Endodermal cell (in vitro differentiated cells): Measurements from ENCODE around the gene TMEM238L. TPM values are rescaled to one million over a fixed set of nuclear protein-coding genes. Genes with fewer than 3 reads are reported as not detected.

Source experiments
- DNase-seq: peaks from one replicate; pipeline ENCODE4 v3.0.0-alpha.2; 2017
- H3K27ac ChIP-seq: 2 replicates; pipeline ENCODE4 v1.5.1; 2013; ENCODE audit warnings: mild to moderate bottlenecking, low read depth, low read length, moderate library complexity
- H3K27me3 ChIP-seq: 2 replicates; pipeline ENCODE4 v1.6.1; 2013; ENCODE audit warnings: mild to moderate bottlenecking, low read length, moderate library complexity; ENCODE audit not compliant: insufficient read depth, control insufficient read depth, poor library complexity, severe bottlenecking
- H3K36me3 ChIP-seq: 2 replicates; pipeline ENCODE4 v1.7.0; 2013; ENCODE audit warnings: mild to moderate bottlenecking, low read length, moderate library complexity; ENCODE audit not compliant: control insufficient read depth, insufficient read depth
- H3K4me1 ChIP-seq: one replicate; pipeline ENCODE4 v1.7.0; 2013; ENCODE audit warnings: low read length; ENCODE audit not compliant: control insufficient read depth, insufficient read depth
- H3K4me3 ChIP-seq: 2 replicates; pipeline ENCODE4 v1.5.1; 2013; ENCODE audit warnings: mild to moderate bottlenecking, low read length, moderate library complexity
- H3K9ac ChIP-seq: 2 replicates; pipeline ENCODE4 v1.6.1; 2013; ENCODE audit warnings: mild to moderate bottlenecking, low read length, moderate library complexity; ENCODE audit not compliant: poor library complexity, severe bottlenecking; ENCODE audit errors: extremely low read depth
- H3K9me3 ChIP-seq: 2 replicates; pipeline ENCODE4 v1.6.1; 2013; ENCODE audit warnings: mild to moderate bottlenecking, low read length, moderate library complexity; ENCODE audit not compliant: control insufficient read depth
- H3K27ac Mint-ChIP-seq: 2 replicates; pipeline ENCODE4 v1.8.0; 2020; ENCODE audit warnings: mixed read lengths
- H3K27me3 Mint-ChIP-seq: 2 replicates; pipeline ENCODE4 v1.8.0; 2021; ENCODE audit warnings: mild to moderate bottlenecking, mixed read lengths; ENCODE audit not compliant: insufficient read depth
- H3K36me3 Mint-ChIP-seq: 2 replicates; pipeline ENCODE4 v1.8.0; 2020; ENCODE audit warnings: low read depth, mixed read lengths
- H3K4me1 Mint-ChIP-seq: 2 replicates; pipeline ENCODE4 v1.8.0; 2020; ENCODE audit warnings: mixed read lengths
- H3K4me3 Mint-ChIP-seq: 2 replicates; pipeline ENCODE4 v1.8.0; 2020; ENCODE audit warnings: mild to moderate bottlenecking, moderate library complexity, mixed read lengths
- H3K9me3 Mint-ChIP-seq: 2 replicates; pipeline ENCODE4 v1.8.0; 2020; ENCODE audit warnings: mild to moderate bottlenecking, mixed read lengths
- WGBS, 2 experiments: methylation state at CpG; one replicate each; pipeline versions ENCODE4 v1.1.5 to v1.1.7; 2013; ENCODE audit warnings: missing lambda C conversion rate in 2 of 2, mixed read lengths in 1 of 2; ENCODE audit not compliant: insufficient coverage in 1 of 2, insufficient read length in 1 of 2; 5-methylcytosine and 5-hydroxymethylcytosine counted together
- total RNA-seq, 2 donors: library from RNA; stranded (reverse); fragmentation: NEBNext Ultra II Directional in 1 of 2; extraction: Animal tissue kit (Norgen Biotek cat#: 25700) in 1 of 2; gene quantifications; 2 replicates in 1 of 2; 3 replicates in 1 of 2; pipeline ENCODE4 v1.2.1, GENCODE V29; 2021
- TF ChIP-seq, protein P1 (sequence below): fragments of 200-600 bp; sonication (generic); conservative IDR thresholded peaks from 2 replicates; pipeline ENCODE4 v1.5.0; 2021; ENCODE audit warnings: antibody characterized with exemption, mild to moderate bottlenecking

The TMEM238L gene
- total RNA-seq, 2 donors from 2014 or later = not detected

DNA sequence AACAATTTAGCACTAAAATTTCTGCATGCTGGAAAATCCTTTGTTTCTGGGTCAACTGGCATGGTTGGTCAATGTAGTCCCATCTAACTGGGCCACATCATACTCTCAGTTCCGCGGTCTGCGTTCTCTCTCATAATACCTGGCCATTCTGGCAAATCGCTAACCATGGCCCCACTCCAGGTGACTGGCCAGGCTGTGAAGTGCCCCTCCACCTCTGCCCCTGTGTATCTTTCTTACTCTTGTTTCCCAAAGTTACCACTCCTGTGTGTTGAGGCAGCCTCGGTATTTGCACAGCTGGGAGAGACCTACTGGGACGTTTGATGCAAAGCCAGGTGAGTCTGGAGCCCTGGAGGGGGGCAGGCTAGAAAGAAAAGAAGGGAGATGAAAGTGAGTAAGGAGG lies 2.0 kb upstream of the TMEM238L start:
- Mint-ChIP-seq H3K27ac (no peak overlapping the region), H3K9me3 (no peaks in the 10 kb centered on the region), H3K27me3 (peaks cover 3% of the 10 kb centered on the region), H3K36me3 (no peaks in the 10 kb centered on the region), H3K4me3 (no peak overlapping the region), H3K4me1 (peaks cover 9% of the 10 kb centered on the region)
- TF ChIP-seq, protein P1, sequence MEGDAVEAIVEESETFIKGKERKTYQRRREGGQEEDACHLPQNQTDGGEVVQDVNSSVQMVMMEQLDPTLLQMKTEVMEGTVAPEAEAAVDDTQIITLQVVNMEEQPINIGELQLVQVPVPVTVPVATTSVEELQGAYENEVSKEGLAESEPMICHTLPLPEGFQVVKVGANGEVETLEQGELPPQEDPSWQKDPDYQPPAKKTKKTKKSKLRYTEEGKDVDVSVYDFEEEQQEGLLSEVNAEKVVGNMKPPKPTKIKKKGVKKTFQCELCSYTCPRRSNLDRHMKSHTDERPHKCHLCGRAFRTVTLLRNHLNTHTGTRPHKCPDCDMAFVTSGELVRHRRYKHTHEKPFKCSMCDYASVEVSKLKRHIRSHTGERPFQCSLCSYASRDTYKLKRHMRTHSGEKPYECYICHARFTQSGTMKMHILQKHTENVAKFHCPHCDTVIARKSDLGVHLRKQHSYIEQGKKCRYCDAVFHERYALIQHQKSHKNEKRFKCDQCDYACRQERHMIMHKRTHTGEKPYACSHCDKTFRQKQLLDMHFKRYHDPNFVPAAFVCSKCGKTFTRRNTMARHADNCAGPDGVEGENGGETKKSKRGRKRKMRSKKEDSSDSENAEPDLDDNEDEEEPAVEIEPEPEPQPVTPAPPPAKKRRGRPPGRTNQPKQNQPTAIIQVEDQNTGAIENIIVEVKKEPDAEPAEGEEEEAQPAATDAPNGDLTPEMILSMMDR = no peak
- DNase-seq = no peak
- H3K9ac ChIP-seq = no peak overlapping the region
- H3K4me1 ChIP-seq = no peaks in the 10 kb centered on the region
- H3K27ac ChIP-seq = no peak overlapping the region
- no peaks in the 10 kb centered on the region for H3K27me3 ChIP-seq
- 92 to 96% methylated on average over 4 to 6 of the region's 6 CpGs for WGBS, 2 experiments
- H3K9me3 ChIP-seq = no peaks in the 10 kb centered on the region
- H3K36me3 ChIP-seq = no peaks in the 10 kb centered on the region
- no peak overlapping the region for H3K4me3 ChIP-seq

DNA sequence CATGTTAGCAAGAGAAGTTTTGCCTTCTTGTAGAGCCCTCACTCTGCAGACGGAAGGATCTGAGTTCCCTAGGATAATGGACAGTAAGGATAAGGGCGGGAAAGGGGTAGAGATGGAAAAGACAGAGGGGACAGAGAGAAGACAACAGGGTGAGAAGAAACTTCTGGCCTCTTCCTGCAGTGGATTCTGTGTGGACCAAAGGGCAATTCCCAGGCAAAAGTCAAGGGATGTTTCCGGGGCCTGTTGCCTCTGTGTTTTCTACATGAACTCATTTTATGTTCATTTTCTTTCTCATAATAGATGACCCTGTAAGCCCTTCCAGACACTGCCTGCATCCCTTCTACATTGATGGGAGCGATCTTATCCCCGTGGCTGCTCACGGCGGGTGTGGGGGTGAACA lies 647 bp upstream of the TMEM238L start:
- peaks cover 3% of the 10 kb centered on the region for H3K27me3 Mint-ChIP-seq
- TF ChIP-seq, protein P1 = no peak
- H3K4me1 ChIP-seq = no peaks in the 10 kb centered on the region
- H3K36me3 ChIP-seq = no peaks in the 10 kb centered on the region
- no peak overlapping the region for H3K27ac Mint-ChIP-seq
- no peak overlapping the region for H3K9ac ChIP-seq
- no peak for DNase-seq
- no peaks in the 10 kb centered on the region for H3K9me3 Mint-ChIP-seq
- no peaks in the 10 kb centered on the region for H3K36me3 Mint-ChIP-seq
- H3K4me1 Mint-ChIP-seq = peaks cover 9% of the 10 kb centered on the region
- no peak overlapping the region for H3K4me3 ChIP-seq
- no peak overlapping the region for H3K27ac ChIP-seq
- no peak overlapping the region for H3K4me3 Mint-ChIP-seq
- no peaks in the 10 kb centered on the region for H3K27me3 ChIP-seq
- 93 to 97% methylated on average over 3 to 7 of the region's 7 CpGs for WGBS, 2 experiments
- H3K9me3 ChIP-seq = no peaks in the 10 kb centered on the region

DNA sequence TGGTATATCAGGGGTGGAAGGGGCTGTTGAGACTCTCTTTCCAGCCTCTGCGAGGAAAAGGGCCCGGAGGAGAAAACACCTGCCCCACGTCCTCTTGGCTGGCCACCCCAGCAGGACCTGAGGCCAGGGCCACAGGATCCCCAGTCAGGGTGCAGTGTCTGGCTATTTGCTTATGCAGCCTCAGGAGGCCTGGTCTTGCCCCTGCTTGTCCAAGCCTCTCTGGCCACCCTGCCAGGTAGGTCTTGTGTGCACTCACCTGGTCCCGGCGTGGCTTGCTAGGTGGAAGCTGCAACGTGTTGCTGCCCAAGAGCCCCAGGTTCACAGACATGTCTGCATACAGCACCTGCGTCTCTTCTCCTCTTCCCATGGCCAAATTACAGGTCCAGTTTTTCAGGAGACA lies 549 bp downstream of the TMEM238L start:
- H3K27me3 Mint-ChIP-seq = peaks cover 3% of the 10 kb centered on the region
- TF ChIP-seq, protein P1 = no peak
- WGBS, 2 experiments = 92 to 93% methylated on average over 6 to 7 of the region's 7 CpGs

More for the DNA sequence above, 549 bp downstream of the TMEM238L start:
- Mint-ChIP-seq H3K4me3 (no peak overlapping the region), H3K36me3 (no peaks in the 10 kb centered on the region), H3K27ac (no peak overlapping the region), H3K4me1 (peaks cover 9% of the 10 kb centered on the region), H3K9me3 (no peaks in the 10 kb centered on the region)
- no peak overlapping the region for H3K27ac ChIP-seq
- no peaks in the 10 kb centered on the region for H3K27me3 ChIP-seq
- no peaks in the 10 kb centered on the region for H3K36me3 ChIP-seq
- no peak for DNase-seq
- H3K9ac ChIP-seq = no peak overlapping the region
- no peak overlapping the region for H3K4me3 ChIP-seq
- no peaks in the 10 kb centered on the region for H3K9me3 ChIP-seq
- H3K4me1 ChIP-seq = no peaks in the 10 kb centered on the region
